ENCODE results near the gene EEPD1. TPM values are rescaled to one million over a fixed set of nuclear protein-coding genes. Genes with fewer than 3 reads are reported as not detected.

EEPD1 gene
- total RNA-seq, 1 experiment from 2014 or later, result 48.0 TPM

- Histone ChIP-seq H3K27ac (ENCODE audit: low read length) (no peak overlapping the region), H3K9me3 (ENCODE audit: control insufficient read depth, insufficient read depth, low read depth, low read length) (peaks cover 6% of the 10 kb centered on the region; the same call in 1 of the 2 replicates), H3K27me3 (ENCODE audit: control insufficient read depth, insufficient read depth, low read length) (no peaks in the 10 kb centered on the region), H3K4me1 (ENCODE audit: control insufficient read depth, insufficient read depth, low read length) (no peaks in the 10 kb centered on the region), H3K4me3 (ENCODE audit: low read depth in 2 of 2, low read length in 2 of 2) (no peak overlapping the region), H3K36me3 (ENCODE audit: control insufficient read depth, insufficient read depth, low read length) (no peaks in the 10 kb centered on the region)
- TF ChIP-seq, protein P1, sequence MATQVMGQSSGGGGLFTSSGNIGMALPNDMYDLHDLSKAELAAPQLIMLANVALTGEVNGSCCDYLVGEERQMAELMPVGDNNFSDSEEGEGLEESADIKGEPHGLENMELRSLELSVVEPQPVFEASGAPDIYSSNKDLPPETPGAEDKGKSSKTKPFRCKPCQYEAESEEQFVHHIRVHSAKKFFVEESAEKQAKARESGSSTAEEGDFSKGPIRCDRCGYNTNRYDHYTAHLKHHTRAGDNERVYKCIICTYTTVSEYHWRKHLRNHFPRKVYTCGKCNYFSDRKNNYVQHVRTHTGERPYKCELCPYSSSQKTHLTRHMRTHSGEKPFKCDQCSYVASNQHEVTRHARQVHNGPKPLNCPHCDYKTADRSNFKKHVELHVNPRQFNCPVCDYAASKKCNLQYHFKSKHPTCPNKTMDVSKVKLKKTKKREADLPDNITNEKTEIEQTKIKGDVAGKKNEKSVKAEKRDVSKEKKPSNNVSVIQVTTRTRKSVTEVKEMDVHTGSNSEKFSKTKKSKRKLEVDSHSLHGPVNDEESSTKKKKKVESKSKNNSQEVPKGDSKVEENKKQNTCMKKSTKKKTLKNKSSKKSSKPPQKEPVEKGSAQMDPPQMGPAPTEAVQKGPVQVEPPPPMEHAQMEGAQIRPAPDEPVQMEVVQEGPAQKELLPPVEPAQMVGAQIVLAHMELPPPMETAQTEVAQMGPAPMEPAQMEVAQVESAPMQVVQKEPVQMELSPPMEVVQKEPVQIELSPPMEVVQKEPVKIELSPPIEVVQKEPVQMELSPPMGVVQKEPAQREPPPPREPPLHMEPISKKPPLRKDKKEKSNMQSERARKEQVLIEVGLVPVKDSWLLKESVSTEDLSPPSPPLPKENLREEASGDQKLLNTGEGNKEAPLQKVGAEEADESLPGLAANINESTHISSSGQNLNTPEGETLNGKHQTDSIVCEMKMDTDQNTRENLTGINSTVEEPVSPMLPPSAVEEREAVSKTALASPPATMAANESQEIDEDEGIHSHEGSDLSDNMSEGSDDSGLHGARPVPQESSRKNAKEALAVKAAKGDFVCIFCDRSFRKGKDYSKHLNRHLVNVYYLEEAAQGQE (IDR thresholded peaks at IDR 0.05; ENCODE audit: insufficient read depth in 1 of 2, low read depth in 2 of 2, low read length in 1 of 2), result no peak
- no peak for TF ChIP-seq CTCF (IDR thresholded peaks at IDR 0.05)
- no peak for TF ChIP-seq TCF7L2 (IDR thresholded peaks at IDR 0.05; ENCODE audit: low read depth, low read length)
- TF ChIP-seq SIN3A (IDR thresholded peaks at IDR 0.05; ENCODE audit: borderline replicate concordance, insufficient read depth, low read depth, low read length), result no peak
- TF ChIP-seq POLR2AphosphoS5 (IDR thresholded peaks at IDR 0.05; ENCODE audit: low read depth, low read length), result no peak
- ChIA-PET CTCF (no interaction called here), POLR2A (no interaction called here)
- no TSS peak for BruUV-seq (replicated peaks)
- intact Hi-C loops (cut with micrococcal nuclease; ENCODE audit: unreplicated experiment) (no loop called here), in situ Hi-C loops (cut with HindIII; ENCODE audit: low pct_unique_long_range_greater_than_20kb, low sequenced_read_pairs) (no loop called here)
- DNase-seq (ENCODE audit: low read depth, low spot score), result no peak
- ATAC-seq, result no peak
Observed at GRCh38 chr7:36144189-36144588, 8.9 kb upstream of the EEPD1 start.

DNA sequence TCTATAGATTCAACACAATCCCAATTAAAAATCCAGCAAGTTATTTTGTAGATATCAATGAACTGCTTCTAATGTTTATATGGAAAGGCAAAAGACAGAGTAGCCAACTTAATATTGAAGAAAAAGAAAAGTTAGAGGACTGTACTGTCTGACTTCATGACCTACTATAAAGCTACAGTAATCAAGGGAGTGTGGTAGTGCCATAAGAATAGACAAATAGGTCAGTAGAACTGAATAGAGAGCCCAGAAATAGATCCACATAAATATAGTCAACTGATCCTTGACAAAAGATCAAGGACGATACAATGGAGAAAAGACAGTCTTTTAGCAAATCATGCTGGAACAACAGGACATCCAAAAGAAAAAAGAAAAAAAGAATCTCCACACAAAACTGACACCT lies 7.4 kb upstream of the EEPD1 start:
- in situ Hi-C loops (cut with HindIII; ENCODE audit: low pct_unique_long_range_greater_than_20kb, low sequenced_read_pairs), result no loop called here
- BruUV-seq (replicated peaks), result no TSS peak
- intact Hi-C loops (cut with micrococcal nuclease; ENCODE audit: unreplicated experiment), result no loop called here
- H3K36me3 ChIP-seq (ENCODE audit: control insufficient read depth, insufficient read depth, low read length), result no peaks in the 10 kb centered on the region
- no peak for TF ChIP-seq SIN3A (IDR thresholded peaks at IDR 0.05; ENCODE audit: borderline replicate concordance, insufficient read depth, low read depth, low read length)
- no peak for TF ChIP-seq CTCF (IDR thresholded peaks at IDR 0.05)
- no peak for TF ChIP-seq TCF7L2 (IDR thresholded peaks at IDR 0.05; ENCODE audit: low read depth, low read length)
- TF ChIP-seq, protein P1 (IDR thresholded peaks at IDR 0.05; ENCODE audit: insufficient read depth in 1 of 2, low read depth in 2 of 2, low read length in 1 of 2), result no peak
- TF ChIP-seq POLR2AphosphoS5 (IDR thresholded peaks at IDR 0.05; ENCODE audit: low read depth, low read length), result no peak
- POLR2A ChIA-PET, result no interaction called here
- no peaks in the 10 kb centered on the region for H3K4me1 ChIP-seq (ENCODE audit: control insufficient read depth, insufficient read depth, low read length)
- DNase-seq (ENCODE audit: low read depth, low spot score) (no peak), ATAC-seq (no peak)
- H3K27ac ChIP-seq (ENCODE audit: low read length), result no peak overlapping the region
- no peak overlapping the region for H3K4me3 ChIP-seq (ENCODE audit: low read depth in 2 of 2, low read length in 2 of 2)
- H3K9me3 ChIP-seq (ENCODE audit: control insufficient read depth, insufficient read depth, low read depth, low read length), result peaks cover 10% of the 10 kb centered on the region; the same call in 1 of the 2 replicates
- CTCF ChIA-PET, result no interaction called here
- H3K27me3 ChIP-seq (ENCODE audit: control insufficient read depth, insufficient read depth, low read length), result no peaks in the 10 kb centered on the region

All from Panc1 (cell line).